Astrocyte (in vitro differentiated cells and primary cell): ENCODE data around the gene SBF1.

Experiments
- EZH2 ChIP-seq: IDR thresholded peaks from 2 replicates; pipeline ENCODE4 v1.6.1; 2012; ENCODE audit warnings: mild to moderate bottlenecking, low read length, inconsistent platforms; ENCODE audit not compliant: insufficient read depth
- TF ChIP-seq, protein P1 (sequence below): IDR thresholded peaks from 2 replicates; pipeline ENCODE4 v1.5.1; 2011; ENCODE audit warnings: low read depth, mild to moderate bottlenecking, inconsistent platforms, low read length, moderate library complexity; ENCODE audit not compliant: insufficient read depth

- TF ChIP-seq, protein P1, sequence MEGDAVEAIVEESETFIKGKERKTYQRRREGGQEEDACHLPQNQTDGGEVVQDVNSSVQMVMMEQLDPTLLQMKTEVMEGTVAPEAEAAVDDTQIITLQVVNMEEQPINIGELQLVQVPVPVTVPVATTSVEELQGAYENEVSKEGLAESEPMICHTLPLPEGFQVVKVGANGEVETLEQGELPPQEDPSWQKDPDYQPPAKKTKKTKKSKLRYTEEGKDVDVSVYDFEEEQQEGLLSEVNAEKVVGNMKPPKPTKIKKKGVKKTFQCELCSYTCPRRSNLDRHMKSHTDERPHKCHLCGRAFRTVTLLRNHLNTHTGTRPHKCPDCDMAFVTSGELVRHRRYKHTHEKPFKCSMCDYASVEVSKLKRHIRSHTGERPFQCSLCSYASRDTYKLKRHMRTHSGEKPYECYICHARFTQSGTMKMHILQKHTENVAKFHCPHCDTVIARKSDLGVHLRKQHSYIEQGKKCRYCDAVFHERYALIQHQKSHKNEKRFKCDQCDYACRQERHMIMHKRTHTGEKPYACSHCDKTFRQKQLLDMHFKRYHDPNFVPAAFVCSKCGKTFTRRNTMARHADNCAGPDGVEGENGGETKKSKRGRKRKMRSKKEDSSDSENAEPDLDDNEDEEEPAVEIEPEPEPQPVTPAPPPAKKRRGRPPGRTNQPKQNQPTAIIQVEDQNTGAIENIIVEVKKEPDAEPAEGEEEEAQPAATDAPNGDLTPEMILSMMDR, result no peak
- TF ChIP-seq EZH2, result no peak
Observed at GRCh38 chr22:50445071-50445879, 29.6 kb downstream of the SBF1 start.
